ENCODE measurements around the gene CNTN2.
A peak's percentile ranks its signal among the peaks of the same experiment; 100 is the strongest.

Gene CNTN2, protein sequence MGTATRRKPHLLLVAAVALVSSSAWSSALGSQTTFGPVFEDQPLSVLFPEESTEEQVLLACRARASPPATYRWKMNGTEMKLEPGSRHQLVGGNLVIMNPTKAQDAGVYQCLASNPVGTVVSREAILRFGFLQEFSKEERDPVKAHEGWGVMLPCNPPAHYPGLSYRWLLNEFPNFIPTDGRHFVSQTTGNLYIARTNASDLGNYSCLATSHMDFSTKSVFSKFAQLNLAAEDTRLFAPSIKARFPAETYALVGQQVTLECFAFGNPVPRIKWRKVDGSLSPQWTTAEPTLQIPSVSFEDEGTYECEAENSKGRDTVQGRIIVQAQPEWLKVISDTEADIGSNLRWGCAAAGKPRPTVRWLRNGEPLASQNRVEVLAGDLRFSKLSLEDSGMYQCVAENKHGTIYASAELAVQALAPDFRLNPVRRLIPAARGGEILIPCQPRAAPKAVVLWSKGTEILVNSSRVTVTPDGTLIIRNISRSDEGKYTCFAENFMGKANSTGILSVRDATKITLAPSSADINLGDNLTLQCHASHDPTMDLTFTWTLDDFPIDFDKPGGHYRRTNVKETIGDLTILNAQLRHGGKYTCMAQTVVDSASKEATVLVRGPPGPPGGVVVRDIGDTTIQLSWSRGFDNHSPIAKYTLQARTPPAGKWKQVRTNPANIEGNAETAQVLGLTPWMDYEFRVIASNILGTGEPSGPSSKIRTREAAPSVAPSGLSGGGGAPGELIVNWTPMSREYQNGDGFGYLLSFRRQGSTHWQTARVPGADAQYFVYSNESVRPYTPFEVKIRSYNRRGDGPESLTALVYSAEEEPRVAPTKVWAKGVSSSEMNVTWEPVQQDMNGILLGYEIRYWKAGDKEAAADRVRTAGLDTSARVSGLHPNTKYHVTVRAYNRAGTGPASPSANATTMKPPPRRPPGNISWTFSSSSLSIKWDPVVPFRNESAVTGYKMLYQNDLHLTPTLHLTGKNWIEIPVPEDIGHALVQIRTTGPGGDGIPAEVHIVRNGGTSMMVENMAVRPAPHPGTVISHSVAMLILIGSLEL

DNA sequence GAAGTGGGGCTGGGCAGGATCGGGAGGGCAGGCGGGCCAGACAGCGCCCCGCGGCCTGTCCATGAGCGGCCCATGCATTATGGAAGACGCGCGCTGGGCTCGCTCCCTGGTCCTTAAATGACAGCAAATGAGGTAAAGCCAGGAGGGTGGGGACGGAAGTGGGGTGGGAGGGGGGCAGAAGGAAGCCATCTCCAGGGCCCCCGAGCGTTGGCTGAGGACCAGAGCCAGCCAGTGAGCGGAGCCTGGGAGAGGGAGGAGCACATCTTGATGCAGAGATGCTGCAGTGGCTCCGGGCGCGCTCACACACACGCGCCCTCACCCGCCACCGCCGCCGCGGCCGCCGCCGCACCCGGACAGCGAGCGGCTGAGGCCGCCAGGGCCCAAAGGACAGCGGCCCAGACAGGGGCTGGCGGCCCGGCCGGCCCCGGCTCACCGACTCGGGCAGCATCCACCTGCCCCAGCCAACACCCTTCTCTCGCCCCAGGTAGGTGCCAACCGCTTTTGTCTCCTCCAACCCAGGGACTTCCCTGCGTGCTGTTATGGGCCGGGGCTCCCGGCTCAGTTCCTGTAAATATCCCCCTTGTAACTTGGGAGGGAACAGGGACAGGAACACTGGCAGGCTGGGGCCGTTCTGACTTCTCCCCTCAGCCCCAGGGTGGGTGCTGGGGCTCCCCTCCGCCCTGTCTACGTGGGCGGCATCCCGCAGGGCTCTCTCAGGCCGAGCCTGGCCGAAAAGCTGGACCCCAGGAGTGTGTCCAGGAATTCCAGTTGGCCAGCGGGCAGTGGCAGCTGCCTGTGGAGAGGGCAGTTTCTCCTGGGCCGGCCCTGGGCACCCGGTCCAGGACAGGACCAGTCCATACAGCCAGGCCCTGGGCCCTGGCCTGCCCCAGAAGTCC is at the start of gene CNTN2:
TSS of gene CNTN2 (plus strand) at position 302 of the 896 bp plus-strand sequence. CDS start 9,974 bp downstream, outside the sequence.
- DNase-seq (ENCODE audit: low read depth, low spot score) = peak; percentile 29

DNA sequence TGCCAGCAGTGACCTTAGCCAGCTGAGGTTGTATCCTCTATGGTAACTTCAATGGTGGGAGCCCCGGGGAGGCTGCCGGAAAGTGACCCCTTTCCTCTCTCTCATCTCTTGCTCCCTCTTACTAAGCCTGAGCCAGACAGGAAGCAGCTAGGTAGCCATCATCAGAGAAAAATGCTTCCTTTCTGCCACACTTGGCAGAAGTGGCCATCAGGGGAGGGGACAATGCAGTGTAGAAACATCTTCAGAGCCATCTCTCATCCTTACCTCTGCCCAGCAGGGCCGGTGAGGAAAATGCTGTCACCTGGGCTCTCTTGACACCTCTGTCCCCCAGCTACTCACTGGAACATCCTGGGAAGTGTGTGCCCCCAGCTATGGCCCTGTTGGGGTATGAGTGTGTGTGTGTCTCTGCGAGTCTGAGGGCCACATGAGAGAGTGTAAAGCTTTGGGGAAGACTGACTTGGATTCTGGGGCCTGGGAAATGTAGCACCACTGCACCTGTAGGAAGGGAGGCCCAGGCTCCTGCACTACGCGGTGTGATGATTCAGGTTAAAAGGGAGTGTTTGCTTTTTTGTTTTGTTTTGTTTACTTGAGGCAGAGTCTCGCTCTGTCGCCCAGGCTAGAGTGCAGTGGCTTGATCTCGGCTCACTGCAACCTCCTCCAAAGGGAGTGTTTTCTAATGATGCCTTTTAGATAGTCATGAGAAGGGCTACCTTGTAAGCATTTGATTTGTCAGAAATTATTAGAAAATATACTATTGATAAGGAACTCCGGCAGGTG is 48.7 kb upstream of the CNTN2 start:
- no peak for DNase-seq (ENCODE audit: low read depth, low spot score)

DNA sequence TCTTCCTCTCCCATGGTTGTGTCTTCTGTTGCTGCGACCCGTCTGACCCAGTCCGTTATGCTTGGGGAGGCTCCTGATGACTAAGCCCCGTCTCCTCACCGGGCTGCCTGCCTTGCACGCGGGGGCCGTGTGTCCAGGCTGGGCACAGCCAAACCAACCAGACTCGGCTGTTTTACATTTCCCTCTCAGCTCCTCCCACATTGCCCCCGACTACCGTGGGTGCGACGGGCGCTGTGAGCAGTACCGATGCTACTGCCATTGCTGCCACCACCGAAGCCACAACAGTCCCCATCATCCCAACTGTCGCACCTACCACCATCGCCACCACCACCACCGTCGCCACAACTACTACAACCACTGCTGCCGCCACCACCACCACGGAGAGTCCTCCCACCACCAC is 46.0 kb upstream of the CNTN2 start:
- DNase-seq (ENCODE audit: low read depth, low spot score) = no peak

DNA sequence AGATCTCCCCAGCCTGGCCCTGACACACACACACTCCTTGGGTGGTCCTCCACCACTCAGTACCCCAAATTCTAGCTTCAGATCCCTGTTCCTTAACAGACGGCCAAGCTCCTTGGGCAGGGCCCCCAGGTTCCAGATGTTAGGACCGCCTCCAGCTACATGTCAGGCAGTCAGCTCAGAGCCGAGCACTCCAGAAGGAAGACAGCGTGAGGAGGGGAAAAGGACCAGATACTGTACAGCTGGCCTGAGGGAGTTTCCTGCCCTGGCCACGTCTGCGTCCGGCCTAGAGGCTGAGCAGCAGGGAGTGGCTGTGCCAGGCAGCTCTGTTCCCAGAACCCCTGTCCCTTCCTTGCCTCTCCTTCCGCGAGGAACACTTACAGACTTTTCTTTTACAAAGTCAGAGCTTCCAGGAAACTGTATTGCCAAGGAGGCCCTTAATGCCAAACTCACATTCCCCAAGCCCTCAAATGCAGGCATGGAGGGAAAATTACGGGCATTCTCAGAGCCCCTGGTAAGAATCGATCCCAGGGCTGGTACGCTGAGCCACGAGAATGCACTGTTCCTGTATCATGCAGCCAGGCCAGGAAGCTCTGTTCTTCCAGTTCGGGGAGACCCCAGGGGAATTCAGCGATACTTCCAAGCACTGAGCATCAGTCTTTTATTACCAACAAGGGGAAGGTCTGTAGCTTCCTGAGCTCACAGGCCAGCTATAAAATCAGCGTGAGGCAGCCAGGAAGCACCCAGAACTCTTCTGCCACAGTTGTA is 45.2 kb upstream of the CNTN2 start:
- DNase-seq (ENCODE audit: low read depth, low spot score) = no peak

DNA sequence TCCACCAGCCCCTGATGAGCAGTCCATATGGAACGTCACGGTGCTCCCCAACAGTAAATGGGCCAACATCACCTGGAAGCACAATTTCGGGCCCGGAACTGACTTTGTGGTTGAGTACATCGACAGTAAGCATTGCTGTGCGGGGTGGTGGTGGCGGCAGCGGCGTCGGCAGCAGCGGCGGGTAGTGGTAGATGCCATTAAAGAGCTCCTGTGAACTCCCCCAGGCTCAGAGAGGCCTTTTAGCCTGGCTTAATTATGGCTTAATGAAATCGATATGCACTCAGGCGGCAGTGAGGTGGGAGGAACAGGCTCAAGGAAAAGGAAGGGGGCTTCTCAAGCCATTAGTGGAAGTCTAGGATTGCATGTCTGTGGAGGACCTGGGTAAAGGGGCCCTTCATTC is 41.9 kb upstream of the CNTN2 start:
- DNase-seq (ENCODE audit: low read depth, low spot score) = no peak

DNA sequence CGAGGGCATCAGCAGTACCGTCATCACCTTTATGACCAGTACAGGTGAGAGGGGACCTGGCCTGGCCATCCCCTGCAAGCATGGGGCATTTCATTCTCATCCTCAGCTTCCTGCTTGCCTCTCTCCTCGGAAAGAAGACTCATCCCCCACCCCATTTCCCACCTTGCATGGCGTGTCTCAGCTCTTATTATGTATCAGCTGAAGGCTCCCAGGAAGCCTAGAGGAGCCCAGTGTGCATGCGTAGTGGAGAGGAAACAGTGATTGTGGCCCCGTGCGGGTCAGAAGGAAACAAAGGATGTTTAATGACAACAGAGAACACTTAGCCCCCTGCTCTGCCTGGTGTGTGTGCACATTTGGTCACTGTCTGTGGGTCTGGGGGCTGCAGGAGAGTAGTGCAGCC is 40.3 kb upstream of the CNTN2 start:
- DNase-seq (ENCODE audit: low read depth, low spot score) = peak; percentile 26

DNA sequence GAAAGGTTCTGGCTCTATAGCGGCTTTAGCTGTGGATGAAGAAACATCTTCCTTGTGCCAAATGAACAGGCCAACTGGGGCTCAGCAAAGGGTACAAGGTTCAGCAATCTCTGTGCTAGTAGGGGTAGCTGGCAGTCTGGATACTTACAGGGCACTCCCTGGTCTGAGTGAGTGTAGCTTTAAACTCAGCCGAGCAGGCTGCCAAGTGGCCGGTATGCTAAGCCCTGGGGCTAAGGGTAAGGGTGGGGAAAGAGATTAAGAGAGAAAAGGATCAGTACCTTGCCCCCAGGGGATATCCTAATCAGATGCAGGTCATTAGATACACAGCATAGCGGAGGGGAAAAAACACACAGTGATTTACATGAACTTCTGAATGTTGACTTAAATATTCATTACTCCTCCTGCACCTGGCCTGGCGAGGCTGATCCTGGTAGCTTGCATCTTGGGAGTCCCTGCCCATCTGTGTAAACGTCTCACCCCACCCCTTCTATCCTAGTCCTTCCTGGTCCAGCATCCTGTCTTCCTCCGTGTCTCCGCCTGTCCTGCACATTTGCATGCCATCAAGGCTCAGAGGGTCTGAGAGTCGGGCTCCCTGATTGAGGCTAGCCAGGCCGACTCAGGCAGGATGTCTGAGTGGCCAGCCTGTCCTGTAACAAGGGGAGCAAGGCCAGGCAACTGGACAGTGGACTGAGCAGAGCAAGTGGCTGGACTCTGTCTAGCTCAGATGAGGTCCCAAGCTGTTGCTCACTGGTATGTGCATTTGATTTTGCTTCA is 39.5 kb upstream of the CNTN2 start:
- peak; percentile 80 for DNase-seq (ENCODE audit: low read depth, low spot score)

DNA sequence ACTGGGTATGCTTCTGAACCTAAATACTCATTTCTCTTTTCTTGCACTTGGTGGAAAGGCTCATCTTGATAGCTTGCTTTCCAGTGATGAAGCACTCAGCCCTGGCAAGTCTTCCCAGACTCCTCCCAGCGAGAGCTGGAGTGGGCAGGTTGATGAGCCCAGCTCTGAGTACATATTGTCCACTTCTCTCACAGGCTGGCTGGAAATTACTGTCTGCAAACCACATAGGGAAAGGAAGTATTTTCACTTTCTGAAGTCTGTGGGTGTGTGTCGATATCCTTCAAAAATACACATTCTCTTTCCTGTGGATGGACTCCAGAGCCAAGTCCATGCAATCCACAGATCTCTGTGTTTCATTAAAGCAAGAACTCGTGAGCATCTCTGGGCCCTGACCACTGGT is 38.7 kb upstream of the CNTN2 start:
- no peak for DNase-seq (ENCODE audit: low read depth, low spot score)

DNA sequence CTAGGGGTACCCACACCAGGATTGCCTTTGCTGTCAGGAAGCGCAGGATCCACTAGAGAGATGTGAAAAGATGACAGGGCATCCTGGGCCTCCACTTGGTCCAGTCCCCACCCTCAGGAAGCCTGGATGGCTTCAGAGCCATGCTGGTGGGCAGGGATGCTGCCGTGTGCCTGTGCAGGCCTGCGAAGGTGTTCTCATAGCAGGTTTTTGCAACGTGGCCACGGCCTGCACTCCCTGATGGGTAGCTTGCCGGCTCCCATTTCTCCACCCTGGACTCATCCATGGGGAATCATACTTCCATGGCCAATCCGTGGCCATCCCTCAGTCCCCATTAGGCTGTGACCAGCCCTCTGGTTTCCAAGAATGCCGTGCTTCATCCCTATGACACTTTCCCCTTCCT is 34.1 kb upstream of the CNTN2 start:
- no peak for DNase-seq (ENCODE audit: low read depth, low spot score)

DNA sequence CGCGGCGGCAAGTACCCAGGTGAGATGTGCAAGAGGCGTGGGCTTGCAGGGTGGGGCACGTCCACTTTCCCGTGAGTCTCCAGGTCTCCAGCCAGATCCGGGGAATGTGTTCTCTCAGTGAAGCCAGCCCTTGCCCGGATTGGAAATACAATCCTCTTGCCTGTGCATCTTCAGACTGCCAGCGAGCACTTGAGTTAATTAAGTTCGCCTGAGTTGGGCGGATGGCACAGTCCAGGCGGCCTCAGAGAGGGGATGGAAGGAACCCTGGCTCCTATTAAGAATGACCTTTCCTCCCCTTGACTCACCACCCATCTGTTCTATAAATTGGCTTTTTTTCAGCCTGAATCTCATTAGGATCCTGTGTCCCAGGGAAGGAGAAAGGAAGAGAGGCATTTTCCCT is 33.3 kb upstream of the CNTN2 start:
- no peak for DNase-seq (ENCODE audit: low read depth, low spot score)

DNA sequence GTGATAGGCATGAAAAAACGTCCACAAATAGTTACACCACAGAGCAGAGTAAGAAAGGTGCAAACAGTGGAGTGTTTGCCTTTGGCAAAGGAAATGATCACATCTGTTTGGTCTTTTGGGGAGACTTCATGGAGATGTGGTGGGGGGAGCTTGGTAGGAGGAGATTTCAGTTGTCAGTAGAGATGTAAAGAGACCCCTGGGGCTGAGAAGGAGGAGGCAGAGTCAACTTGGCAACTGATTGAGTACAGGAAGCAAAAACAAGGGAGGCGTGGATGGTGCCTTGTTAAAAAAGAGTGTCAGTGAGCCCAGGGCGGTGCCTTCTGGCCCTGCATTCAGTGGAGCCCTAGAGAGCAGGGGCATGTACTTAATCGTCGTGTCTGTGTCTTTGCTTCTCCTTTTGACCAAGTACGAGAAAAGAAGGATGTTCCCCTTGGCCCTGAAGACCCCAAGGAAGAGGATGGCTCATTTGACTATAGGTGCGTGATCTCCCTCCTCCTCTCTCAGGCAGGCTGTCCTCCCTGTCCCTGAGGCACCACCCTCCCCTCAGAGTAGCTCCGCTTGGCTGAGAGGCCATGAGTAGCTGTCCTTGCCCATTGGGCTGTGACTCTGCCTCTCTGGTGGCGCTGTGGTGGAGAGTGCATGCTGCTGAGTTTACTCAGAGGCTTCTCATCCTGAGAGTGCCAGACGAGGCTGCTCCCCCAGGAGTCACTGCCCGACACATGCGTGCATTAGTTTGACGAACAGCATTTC is 30.4 kb upstream of the CNTN2 start:
- peak; percentile 59 for DNase-seq (ENCODE audit: low read depth, low spot score)

DNA sequence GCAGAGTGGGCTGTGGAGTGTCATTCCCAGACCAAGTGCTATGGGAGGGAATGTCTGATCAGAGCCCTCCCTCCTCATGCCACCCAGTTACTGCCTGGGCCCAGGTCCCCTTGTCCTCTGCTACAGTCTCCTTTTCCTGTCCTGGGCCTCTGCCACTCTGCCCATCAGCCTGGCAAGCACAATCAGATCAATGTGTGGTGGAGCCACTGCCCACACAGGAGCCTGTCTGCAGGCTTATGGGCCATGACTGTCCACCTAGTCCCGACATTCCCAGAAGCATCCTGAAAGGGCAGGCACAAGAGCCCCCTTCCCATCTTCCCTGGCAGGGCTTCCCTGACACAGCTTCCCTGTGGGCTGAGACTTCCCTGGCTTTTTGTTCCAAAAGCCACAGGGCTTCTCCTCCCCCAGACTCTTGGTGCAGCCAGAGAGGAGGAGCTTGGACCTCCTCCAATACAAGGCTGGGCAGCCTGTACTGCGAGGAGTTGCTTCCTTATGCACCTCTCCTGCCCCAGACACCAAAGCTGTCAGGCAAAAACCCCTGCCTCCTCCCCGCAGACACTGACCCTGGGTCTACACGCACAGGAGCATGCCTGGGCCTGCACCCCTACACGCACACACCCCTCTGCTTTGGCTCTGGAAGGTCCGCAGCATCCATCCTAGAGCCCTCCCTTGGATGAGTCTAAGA is 29.2 kb upstream of the CNTN2 start:
- peak; percentile 48 for DNase-seq (ENCODE audit: low read depth, low spot score)

DNA sequence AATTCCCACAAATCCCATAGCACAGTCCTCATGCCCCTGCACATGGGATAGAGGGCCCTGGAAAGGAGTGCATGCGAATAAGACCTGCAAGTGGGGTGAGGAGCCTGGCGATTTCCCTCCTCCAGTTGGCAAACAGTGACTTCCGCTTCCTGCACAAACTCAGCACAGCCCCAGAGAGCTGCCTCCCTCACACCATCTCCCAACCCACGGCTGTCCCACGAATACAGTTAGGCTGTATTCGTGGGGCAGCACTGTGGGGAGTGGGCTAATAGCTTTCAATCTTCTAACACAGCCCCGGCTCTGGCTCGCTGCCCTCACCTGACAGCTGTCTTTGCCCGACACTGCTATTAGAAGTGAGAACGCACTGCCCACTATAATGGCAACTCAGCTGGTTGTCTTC is 28.2 kb upstream of the CNTN2 start:
- DNase-seq (ENCODE audit: low read depth, low spot score) = no peak

DNA sequence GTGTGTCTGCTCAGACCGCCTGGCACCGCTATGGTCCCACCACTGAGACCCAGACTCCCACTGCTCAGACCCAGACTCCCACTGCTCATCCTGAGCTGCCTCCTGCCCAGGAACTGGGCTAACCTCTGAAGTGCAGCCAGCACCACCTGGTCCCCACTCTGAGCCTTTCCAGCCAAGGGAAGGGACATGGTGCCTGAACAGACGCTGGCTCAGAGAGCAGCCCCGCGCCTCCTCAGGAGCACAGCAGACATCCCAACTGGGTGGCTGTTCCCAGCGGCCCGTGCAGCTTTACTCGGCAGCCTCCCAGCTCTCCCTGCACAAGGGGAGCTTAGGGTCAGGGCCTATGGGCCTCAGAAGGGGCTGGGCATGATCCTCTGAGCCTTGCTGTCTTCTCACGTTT is 27.8 kb upstream of the CNTN2 start:
- no peak for DNase-seq (ENCODE audit: low read depth, low spot score)

DNA sequence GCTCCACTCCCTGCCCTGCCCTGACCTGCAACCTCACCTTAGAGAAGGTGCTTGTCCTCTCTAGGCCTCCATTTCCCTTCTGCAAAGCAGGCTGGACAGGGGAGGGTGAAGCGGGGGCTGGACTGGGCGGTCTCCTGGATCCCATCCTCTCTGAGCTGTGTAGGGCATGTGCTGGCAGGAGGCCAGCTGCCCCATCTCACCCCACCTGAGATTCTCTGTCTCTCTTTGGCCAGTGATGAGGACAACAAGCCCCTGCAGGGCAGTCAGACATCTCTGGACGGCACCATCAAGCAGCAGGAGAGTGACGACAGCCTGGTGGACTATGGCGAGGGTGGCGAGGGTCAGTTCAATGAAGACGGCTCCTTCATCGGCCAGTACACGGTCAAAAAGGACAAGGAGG is 26.9 kb upstream of the CNTN2 start:
- no peak for DNase-seq (ENCODE audit: low read depth, low spot score)

DNA sequence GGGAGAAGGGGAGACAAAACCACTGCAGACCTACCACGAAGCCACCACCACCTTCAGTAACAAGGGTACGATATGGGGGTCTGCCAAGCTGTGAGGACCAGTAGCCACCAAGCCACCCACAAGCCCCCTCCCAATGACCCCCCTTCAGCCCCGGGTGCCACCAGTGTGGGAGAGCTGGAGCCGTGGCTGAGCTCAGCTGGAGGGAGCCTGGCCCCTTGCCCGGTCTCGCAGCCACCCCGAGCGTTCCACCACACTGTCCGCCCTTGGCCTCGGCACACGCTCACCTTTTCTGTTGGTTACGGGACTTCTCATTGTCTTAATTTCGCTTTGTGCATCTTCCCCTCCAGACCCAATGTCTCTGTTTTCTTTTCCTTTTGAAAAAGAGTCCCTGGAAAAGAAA is 26.4 kb upstream of the CNTN2 start:
- DNase-seq (ENCODE audit: low read depth, low spot score) = no peak

DNA sequence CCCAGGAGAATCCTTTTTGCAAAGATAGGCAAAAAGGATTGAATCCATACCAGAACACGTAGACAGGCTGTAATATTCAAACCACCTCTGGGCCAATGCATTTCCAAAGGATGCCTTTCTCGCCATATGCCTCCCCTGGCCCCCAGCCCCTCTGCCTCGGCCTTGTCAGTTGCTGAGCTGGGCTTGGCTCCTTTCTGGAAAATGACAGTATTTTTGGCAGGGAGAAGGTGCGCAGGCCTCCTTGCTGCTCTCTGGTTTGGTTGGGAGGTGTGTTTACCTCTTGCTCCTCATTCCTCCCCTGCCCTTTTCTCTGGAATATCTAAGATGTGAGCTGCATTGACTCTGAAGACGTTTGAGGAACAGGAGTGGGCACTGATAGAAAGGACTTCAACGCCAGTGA is 26.0 kb upstream of the CNTN2 start:
- no peak for DNase-seq (ENCODE audit: low read depth, low spot score)

DNA sequence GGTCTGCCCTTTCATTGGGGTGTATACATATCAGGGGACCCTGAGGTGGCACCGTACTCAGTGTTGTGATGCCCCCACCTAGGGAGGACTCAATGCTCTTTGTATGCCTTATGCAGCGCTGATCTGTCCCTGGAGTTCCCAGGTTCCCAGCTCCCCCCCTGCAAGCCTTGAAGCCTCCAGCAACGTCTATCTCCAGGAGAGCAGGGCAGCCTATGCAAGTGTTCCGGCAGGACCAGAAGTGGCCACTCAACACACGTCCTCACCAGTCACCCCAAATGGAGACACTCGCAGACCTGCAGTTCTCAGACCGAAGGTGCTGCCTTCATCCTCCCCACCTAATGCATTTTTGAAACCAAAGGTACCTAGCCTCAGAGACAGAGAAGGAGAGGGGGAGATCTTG is 25.2 kb upstream of the CNTN2 start:
- DNase-seq (ENCODE audit: low read depth, low spot score) = no peak
